B cell (primary cell): ENCODE measurements around the gene BSDC1. TPM values are rescaled to one million over a fixed set of nuclear protein-coding genes. Genes with fewer than 3 reads are reported as not detected.

Source experiments
- ATAC-seq: fragments of 200-7000 bp; cut with Tn5 transposase; one replicate; pipeline ENCODE4 v1.10.0; 2021; ENCODE audit warnings: low read depth, mild to moderate bottlenecking, moderate number of reproducible peaks, moderate library complexity
- CTCF ChIA-PET: fragments of 350-600 bp; sonication (Branson Sonifier 250); formaldehyde crosslinking; loops from one replicate; lab custom pipeline; 2021; ENCODE audit warnings: antibody characterized with exemption, inconsistent platforms; lab: Charles Lee
- POLR2A ChIA-PET: fragments of 350-600 bp; sonication (Branson Sonifier 250); formaldehyde crosslinking; loops from one replicate; lab custom pipeline; 2021; ENCODE audit warnings: antibody characterized with exemption; lab: Charles Lee
- DNase-seq: peaks from one replicate; pipeline ENCODE4 v3.0.0; 2013
- H2AFZ ChIP-seq: 2 replicates; pipeline ENCODE4 v1.6.1; 2012; ENCODE audit warnings: mild to moderate bottlenecking, low read depth, low read length; ENCODE audit not compliant: insufficient read depth, poor library complexity, severe bottlenecking
- H3K27ac ChIP-seq, 2 donors: 1 replicate in 1 of 2; 2 replicates in 1 of 2; pipeline ENCODE4 v1.5.1; 2012 to 2013; ENCODE audit warnings: low read length in 2 of 2, mild to moderate bottlenecking in 2 of 2, moderate library complexity in 1 of 2
- H3K27me3 ChIP-seq, 4 experiments: fragments of 200-600 bp in 1 of 4; sonication (generic) in 1 of 4; replicated peaks in 1 of 4; 1 replicate in 2 of 4; 2 replicates in 2 of 4; pipeline versions ENCODE4 v1.6.1 to v1.7.0; 2013 to 2016; ENCODE audit warnings: low read length in 3 of 4, mild to moderate bottlenecking in 2 of 4, mixed read lengths in 1 of 4, moderate library complexity in 1 of 4; ENCODE audit not compliant: insufficient read depth in 4 of 4, control insufficient read depth in 3 of 4; ENCODE audit errors: control extremely low read depth in 1 of 4
- H3K36me3 ChIP-seq, 2 experiments: replicated peaks in 1 of 2; 1 replicate in 1 of 2; 2 replicates in 1 of 2; pipeline versions ENCODE4 v1.6.1 to v1.7.1; 2013; ENCODE audit warnings: low read length in 1 of 2; ENCODE audit not compliant: insufficient read depth in 2 of 2, control insufficient read depth in 1 of 2; ENCODE audit errors: control extremely low read depth in 1 of 2, extremely low read depth in 1 of 2
- H3K4me1 ChIP-seq, 2 donors: fragments of 200-600 bp in 1 of 2; sonication (generic) in 1 of 2; 1 replicate in 1 of 2; 2 replicates in 1 of 2; pipeline versions ENCODE4 v1.5.1 to v1.6.1; 2013 to 2017; ENCODE audit warnings: low read length in 2 of 2; ENCODE audit not compliant: control insufficient read depth in 2 of 2, insufficient read depth in 2 of 2
- H3K4me2 ChIP-seq: replicated peaks from 2 replicates; pipeline ENCODE3; 2012; ENCODE audit warnings: mild to moderate bottlenecking, low read depth, low read length; ENCODE audit not compliant: poor library complexity, severe bottlenecking
- H3K4me3 ChIP-seq, 5 experiments: fragments of 200-600 bp in 1 of 5; sonication (generic) in 1 of 5; 1 replicate in 3 of 5; 2 replicates in 2 of 5; pipeline versions ENCODE4 v1.5.1 to v1.7.0; 2011 to 2016; ENCODE audit warnings: low read length in 4 of 5, mild to moderate bottlenecking in 4 of 5, low read depth in 2 of 5, control low read depth in 1 of 5, moderate library complexity in 1 of 5; ENCODE audit not compliant: insufficient read depth in 1 of 5; ENCODE audit errors: control extremely low read depth in 1 of 5, extremely low read depth in 1 of 5
- H3K79me2 ChIP-seq: fragments of 200-600 bp; sonication (generic); one replicate; pipeline ENCODE4 v1.6.0; 2016; ENCODE audit warnings: low read length; ENCODE audit not compliant: control insufficient read depth, insufficient read depth
- H3K9ac ChIP-seq: fragments of 200-600 bp; sonication (generic); 2 replicates; pipeline ENCODE4 v1.6.1; 2017; ENCODE audit warnings: mild to moderate bottlenecking, low read length, moderate library complexity
- H3K9me3 ChIP-seq, 3 donors: one replicate each; pipeline versions ENCODE4 v1.6.1 to v1.7.1; 2013; ENCODE audit warnings: low read length in 2 of 3; ENCODE audit not compliant: control insufficient read depth in 2 of 3, insufficient read depth in 1 of 3; ENCODE audit errors: control extremely low read depth in 1 of 3
- H4K20me1 ChIP-seq: 2 replicates; pipeline ENCODE4 v1.6.0; 2012; ENCODE audit warnings: mild to moderate bottlenecking, low read length; ENCODE audit not compliant: insufficient read depth, control insufficient read depth, poor library complexity, severe bottlenecking
- H3K27ac Mint-ChIP-seq: one replicate; pipeline ENCODE4 v1.8.0; 2021; ENCODE audit warnings: mixed read lengths
- H3K27me3 Mint-ChIP-seq: one replicate; pipeline ENCODE4 v1.8.0; 2021; ENCODE audit warnings: mixed read lengths
- H3K4me1 Mint-ChIP-seq: one replicate; pipeline ENCODE4 v1.8.0; 2021; ENCODE audit warnings: mixed read lengths
- H3K4me3 Mint-ChIP-seq: one replicate; pipeline ENCODE4 v1.8.0; 2021; ENCODE audit warnings: mixed read lengths
- H3K9me3 Mint-ChIP-seq: one replicate; pipeline ENCODE4 v1.8.0; 2022; ENCODE audit warnings: mixed read lengths; ENCODE audit not compliant: insufficient read depth
- EZH2 ChIP-seq: IDR thresholded peaks from 2 replicates; pipeline ENCODE4 v1.6.1; 2012; ENCODE audit warnings: borderline replicate concordance, low read depth, mild to moderate bottlenecking, moderate library complexity, low read length; ENCODE audit not compliant: insufficient read depth, poor library complexity, severe bottlenecking
- WGBS: methylation state at CpG from one replicate; pipeline ENCODE4 v1.1.5; 2013; ENCODE audit warnings: missing lambda C conversion rate; ENCODE audit not compliant: insufficient coverage; 5-methylcytosine and 5-hydroxymethylcytosine counted together
- intact Hi-C: fragments of 100-400 bp; cut with micrococcal nuclease; formaldehyde crosslinking; loops from one replicate; pipeline ENCODE4 v1.10.0; 2022
- polyA plus RNA-seq: library from polyadenylated mRNA; depleted of rRNA; stranded (reverse); fragments of >200 nt; gene quantifications from 2 replicates; pipeline ENCODE4 v1.2.3, GENCODE V29; 2012
- total RNA-seq, 2 donors: library from RNA; stranded (reverse); fragments of 120-200 nt in 1 of 2; gene quantifications; 1 replicate in 1 of 2; 2 replicates in 1 of 2; pipeline versions ENCODE4 v1.2.3 to v1.2.4, GENCODE V29; 2013 to 2022
- TF ChIP-seq, protein P1 (sequence below): fragments of 200-600 bp; IDR thresholded peaks from one replicate; pipeline ENCODE4 v1.8.0; 2022; ENCODE audit warnings: antibody characterized with exemption, mild to moderate bottlenecking

Gene BSDC1
- total and polyA plus RNA-seq, 2 donors (not counting 1 experiment from before 2014, with no cell fraction given): 54.5 to 117 TPM

DNA sequence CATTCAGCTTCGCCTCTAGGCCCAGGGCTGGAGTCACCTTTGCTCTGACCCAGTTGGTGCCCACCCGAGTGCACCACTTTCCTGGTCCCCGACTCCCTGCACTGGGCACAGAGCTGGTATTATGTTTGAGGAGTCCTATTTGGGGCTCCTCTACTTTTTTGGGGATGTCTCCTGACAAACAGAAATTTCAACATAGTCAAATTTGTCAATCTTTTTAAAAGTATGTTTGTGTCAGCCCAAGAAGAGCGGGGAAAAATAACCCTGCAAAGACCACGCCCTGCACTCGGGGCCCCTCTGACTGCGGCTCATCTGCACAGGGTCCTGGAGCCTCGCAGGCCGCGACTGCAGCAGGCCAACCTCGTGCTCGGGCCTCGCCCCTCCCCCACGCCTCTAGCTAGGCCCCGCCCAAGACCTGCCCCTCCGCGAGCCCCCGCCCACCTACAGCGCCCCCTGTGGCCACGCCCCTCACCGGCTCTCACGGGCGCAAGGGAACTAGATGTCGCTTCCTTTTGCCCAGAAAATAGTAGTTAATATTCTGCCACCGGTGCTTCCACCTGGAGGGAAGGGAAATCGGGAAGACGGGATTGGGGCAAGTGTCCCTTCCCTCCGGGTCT, 43.3 kb downstream of the BSDC1 start:
- H3K4me1 Mint-ChIP-seq: peaks cover 22% of the 10 kb centered on the region
- H3K9me3 Mint-ChIP-seq: no peaks in the 10 kb centered on the region
- peak overlapping the region; percentile 95 for H2AFZ ChIP-seq
- no peak for DNase-seq
- peak overlapping the region; percentile 80 for H3K9ac ChIP-seq
- H3K36me3 ChIP-seq: no peaks in the 10 kb centered on the region
- intact Hi-C loops: loop anchor here (1.0 to 10.0 kb wide), 9 partner anchors 9 to 706 kb away; partner anchors contain the start of genes BSDC1, EIF3I, HDAC1 and MARCKSL1
- 17% methylated on average over 21 of the region's 28 CpGs for WGBS
- H3K27ac ChIP-seq: peak overlapping the region; percentile 54 to 91
- peak overlapping the region; percentile 40 to 75 (median 63) for H3K4me3 ChIP-seq
- ChIA-PET CTCF (interaction anchor here (0.8 to 3.4 kb wide), 9 partner anchors 9 to 135 kb away, joined by 3 to 29 read pairs (median 5); partner anchors contain the start of genes BSDC1 and MARCKSL1), POLR2A (interaction anchor here (0.6 to 3.6 kb wide), 9 partner anchors 9 to 110 kb away, joined by 3 to 51 read pairs (median 4); partner anchors contain the start of genes HDAC1 and MARCKSL1)
- H3K79me2 ChIP-seq: peaks cover 2% of the 10 kb centered on the region
- peak overlapping the region; percentile 88 for H3K4me3 Mint-ChIP-seq
- H3K9me3 ChIP-seq: peaks cover 0 to 15% (median 4%) of the 10 kb centered on the region in 3 donors
- peak overlapping the region; percentile 99 for H3K4me2 ChIP-seq
- no peaks in the 10 kb centered on the region for H3K27me3 Mint-ChIP-seq
- peaks cover 14 to 27% of the 10 kb centered on the region in 2 donors for H3K4me1 ChIP-seq
- no peaks in the 10 kb centered on the region for H3K27me3 ChIP-seq
- H3K27ac Mint-ChIP-seq: peak overlapping the region; percentile 88
- no peak for TF ChIP-seq EZH2
- TF ChIP-seq, protein P1, sequence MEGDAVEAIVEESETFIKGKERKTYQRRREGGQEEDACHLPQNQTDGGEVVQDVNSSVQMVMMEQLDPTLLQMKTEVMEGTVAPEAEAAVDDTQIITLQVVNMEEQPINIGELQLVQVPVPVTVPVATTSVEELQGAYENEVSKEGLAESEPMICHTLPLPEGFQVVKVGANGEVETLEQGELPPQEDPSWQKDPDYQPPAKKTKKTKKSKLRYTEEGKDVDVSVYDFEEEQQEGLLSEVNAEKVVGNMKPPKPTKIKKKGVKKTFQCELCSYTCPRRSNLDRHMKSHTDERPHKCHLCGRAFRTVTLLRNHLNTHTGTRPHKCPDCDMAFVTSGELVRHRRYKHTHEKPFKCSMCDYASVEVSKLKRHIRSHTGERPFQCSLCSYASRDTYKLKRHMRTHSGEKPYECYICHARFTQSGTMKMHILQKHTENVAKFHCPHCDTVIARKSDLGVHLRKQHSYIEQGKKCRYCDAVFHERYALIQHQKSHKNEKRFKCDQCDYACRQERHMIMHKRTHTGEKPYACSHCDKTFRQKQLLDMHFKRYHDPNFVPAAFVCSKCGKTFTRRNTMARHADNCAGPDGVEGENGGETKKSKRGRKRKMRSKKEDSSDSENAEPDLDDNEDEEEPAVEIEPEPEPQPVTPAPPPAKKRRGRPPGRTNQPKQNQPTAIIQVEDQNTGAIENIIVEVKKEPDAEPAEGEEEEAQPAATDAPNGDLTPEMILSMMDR: peak; percentile 67
- H4K20me1 ChIP-seq: no peaks in the 10 kb centered on the region
- peak; percentile 70 for ATAC-seq

DNA sequence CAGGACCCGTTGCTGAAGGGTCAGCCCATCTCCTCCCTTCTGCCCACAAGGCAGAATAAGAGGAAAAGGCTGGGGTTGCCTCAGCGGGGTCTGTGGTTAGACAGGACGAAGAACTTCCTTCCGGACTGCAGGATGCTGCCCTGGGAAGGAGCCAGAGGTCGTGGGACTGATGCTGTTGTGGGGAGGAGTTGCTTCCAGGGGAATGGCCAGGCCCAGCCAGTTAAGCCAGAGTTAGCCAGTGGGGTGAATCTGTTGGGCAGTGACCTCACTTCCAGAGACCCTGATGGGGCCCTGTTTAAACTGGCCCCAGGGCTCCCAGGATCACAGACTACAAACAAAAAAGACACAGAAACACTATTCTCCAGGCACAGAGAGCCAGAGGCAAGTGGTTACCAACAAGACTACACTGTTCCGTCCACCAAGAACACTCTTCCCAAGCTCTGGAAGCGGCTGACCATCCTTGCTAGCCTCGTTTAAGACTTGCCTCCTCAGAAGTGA, 45.0 kb downstream of the BSDC1 start:
- Mint-ChIP-seq H3K4me1 (peaks cover 22% of the 10 kb centered on the region), H3K9me3 (no peaks in the 10 kb centered on the region), H3K4me3 (no peak overlapping the region), H3K27ac (peak overlapping the region; percentile 43), H3K27me3 (no peaks in the 10 kb centered on the region)
- no peak overlapping the region for H3K4me2 ChIP-seq
- ATAC-seq (no peak), DNase-seq (no peak)
- H3K79me2 ChIP-seq: peaks cover 2% of the 10 kb centered on the region
- ChIA-PET POLR2A (interaction anchor here (3.6 kb wide), 1 partner anchor 12 kb away, joined by 51 read pairs; the partner anchor contains the start of gene MARCKSL1), CTCF (interaction anchor here (1.8 kb wide), 2 partner anchors 8 to 13 kb away, joined by 5 to 8 read pairs; partner anchors contain the start of gene MARCKSL1)
- intact Hi-C loops: no loop called here
- no peak overlapping the region for H2AFZ ChIP-seq
- peaks cover 14 to 27% of the 10 kb centered on the region in 2 donors for H3K4me1 ChIP-seq
- H3K9me3 ChIP-seq: peaks cover 0 to 15% (median 4%) of the 10 kb centered on the region in 3 donors
- H3K36me3 ChIP-seq: no peaks in the 10 kb centered on the region
- no peaks in the 10 kb centered on the region for H4K20me1 ChIP-seq
- H3K27me3 ChIP-seq: no peaks in the 10 kb centered on the region
- H3K27ac ChIP-seq: no peak overlapping the region
- no peak for TF ChIP-seq EZH2
- TF ChIP-seq, protein P1: no peak
- H3K9ac ChIP-seq: no peak overlapping the region
- H3K4me3 ChIP-seq: no peak overlapping the region
- WGBS: 41% methylated on average over 7 of the region's 8 CpGs
